HK-2 (cell line): ENCODE data around the gene ZNF689.
A peak's percentile ranks its signal among the peaks of the same experiment; 100 is the strongest.
"Not testable (repeated sequence)": the region's sequence is repeated elsewhere in the genome, so short reads cannot be mapped to it uniquely, and the experiment has no call there.

Experiments
- DNase-seq: peaks from one replicate; pipeline ENCODE4 v3.0.0-alpha.2; 2018; ENCODE audit not compliant: unreplicated experiment

Gene ZNF689

DNA sequence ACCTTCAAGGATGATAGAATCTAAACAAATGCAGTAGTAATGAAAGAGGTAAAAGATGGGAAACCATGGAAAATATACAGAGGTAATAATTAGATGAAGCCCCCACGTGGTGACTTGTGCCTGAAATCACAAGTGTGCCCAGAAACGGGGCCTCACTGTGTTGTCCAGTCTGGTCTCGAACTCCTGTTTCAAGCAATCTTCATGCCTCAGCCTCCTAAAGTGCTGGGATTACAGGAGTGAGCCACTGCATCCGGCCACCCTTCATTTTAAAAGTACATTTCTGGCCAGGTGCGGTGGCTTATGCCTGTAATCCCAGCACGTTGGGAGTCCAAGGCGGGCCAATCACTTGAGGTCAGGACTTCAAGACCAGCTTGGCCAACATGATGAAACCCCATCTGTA is 26.4 kb upstream of the ZNF689 start:
- no peak for DNase-seq

- DNase-seq: no peak
Observed at GRCh38 chr16:30633526-30633925, 23.3 kb upstream of the ZNF689 start.

DNA sequence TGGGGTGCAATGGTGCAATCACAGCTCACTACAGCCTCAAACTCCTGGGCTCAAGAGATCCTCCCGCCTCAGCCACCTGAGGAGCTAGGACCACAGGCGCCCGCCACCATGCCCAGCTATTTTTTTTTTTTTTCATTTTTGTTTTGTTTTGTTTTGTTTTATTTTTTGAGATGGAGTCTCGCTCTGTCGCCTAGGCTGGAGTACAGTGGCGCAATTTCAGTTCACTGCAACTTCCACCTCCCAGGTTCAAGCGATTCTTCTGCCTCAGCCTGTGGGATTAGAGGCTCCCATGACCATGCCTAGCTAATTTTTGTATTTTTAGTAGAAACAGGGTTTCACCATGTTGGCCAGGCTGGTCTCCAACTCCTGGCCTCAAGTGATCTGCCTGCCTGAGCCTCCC is 22.3 kb upstream of the ZNF689 start:
- not testable (repeated sequence) for DNase-seq

GRCh38 chr16:30628628-30629540 is 18.7 kb upstream of the ZNF689 start:
- DNase-seq: peak; percentile 72

- DNase-seq: no peak
Observed at GRCh38 chr16:30626236-30626635, 16.0 kb upstream of the ZNF689 start.

DNA sequence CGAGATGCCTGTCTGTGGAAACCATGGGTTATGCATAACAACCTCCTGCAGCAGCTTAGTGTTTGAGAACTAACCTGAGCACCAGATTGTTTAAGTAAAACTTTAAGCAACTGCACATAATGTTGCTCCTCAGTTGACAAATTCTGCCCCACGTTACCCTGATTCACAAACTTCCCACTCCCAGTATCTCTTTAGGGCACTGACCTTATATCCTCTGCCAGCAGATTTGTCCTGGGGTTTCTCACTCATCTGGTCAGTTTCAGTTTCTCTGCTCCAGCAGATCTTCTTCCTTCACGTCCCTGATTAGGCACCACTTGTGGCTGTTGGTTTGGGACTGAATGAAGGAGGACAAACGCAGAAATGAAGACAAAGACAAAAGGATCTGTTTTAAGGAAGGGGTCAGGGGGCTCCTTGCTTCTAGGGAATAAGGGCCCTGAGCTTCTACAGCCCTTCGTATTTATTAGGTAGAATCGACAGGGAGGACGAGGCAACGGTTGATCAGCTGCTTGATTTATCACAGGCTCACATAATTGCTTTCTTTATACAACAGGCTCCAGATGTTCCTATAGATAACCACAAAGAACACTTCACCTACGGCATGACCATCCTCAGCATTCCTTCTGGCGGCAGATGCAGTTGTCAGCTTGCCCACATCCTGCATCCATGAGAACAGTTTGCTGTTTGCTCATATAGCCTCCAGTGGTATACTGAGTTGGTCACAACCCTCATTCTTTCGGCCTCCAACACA is 13.5 kb upstream of the ZNF689 start:
- DNase-seq: no peak

DNA sequence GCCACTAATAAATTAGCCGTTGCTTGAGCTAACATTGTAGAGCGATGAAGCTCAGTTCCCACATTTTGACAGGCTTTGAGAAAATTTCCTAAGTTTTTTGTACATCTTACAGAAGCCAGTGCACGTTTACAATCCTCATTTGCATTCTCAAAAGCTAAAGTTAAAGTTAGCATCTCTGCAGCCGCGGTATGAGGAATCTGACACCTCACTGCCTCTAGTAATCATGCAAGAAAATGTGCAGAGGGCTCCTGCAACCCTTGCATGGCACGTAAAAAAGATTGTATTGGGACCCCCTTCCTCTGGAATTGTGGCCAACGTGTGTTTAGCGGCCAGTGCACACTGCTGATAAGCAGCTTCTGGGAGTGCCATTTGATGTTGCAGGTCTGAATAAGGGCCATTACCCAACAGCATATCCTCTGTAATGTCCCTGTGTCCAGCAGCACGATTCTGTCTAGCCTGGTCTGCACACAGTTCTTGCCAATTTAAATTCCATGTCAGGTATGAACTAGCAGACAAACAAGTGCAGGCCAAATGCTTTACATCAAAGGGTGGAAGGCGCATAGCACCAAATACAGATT is 12.4 kb upstream of the ZNF689 start:
- DNase-seq: no peak

DNA sequence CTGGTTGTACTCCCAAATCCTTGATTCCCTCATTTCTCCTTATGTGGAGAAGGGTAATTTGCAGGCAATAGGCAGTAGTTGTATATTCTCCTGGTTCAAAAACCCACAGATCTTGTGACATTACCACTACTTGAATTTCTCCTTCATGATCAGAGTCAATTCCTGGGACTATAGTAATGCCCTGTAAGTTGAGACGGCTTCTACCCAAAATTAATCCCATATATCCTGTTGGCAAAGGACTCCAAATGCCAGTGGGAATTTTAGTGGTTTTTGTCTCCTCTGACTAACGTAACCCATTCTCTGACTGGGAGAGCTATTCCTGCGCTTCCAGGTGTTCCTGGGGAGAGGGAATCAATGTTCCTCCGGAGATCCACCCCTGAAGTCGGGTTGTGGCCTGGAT is 11.6 kb upstream of the ZNF689 start:
- DNase-seq: no peak

DNA sequence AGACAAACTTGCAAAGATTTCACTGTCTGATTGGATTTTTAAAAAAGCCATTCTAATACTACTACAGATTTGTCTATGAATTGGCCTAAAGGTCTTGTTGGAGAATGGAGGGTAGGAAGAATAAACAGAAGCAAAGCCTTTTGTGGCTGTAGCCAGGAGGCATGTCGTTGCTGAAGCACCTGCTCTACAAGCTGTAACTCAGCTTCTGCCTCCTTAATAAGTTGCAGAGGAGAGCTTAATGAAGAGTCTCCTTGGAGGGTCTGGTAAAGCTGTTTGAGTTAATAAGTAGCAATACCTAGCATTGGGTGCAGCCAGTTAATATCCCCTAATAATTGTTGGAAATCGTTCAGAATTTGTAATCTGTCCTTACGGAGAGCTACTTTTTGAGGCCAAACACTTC is 10.0 kb upstream of the ZNF689 start:
- no peak for DNase-seq

DNA sequence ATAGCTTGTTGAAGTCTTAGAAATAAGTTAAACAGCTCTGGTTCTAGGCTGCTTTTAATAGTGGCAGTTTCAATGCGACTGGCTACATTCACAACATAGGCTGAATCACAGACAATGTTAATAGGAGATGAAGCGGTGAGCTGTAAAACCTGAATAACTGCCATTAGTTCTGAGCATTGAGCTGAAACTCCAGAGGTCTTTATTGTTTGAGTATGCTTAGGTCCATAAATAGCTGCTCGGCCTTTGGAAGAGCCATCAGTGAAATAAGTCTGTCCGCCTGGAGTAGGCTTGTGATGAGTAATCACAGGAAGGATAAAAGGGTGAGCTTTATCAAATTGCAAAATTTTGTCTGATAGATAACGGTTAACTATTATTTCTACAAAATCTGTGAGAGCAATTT is 9.4 kb upstream of the ZNF689 start:
- DNase-seq: no peak

- no peak for DNase-seq
Observed at GRCh38 chr16:30619202-30619601, 9.0 kb upstream of the ZNF689 start.

- DNase-seq: no peak
Observed at GRCh38 chr16:30615358-30616091, 5.3 kb upstream of the ZNF689 start.

GRCh38 chr16:30609002-30609925 is 925 bp downstream of the ZNF689 start:
- peak; percentile 42 for DNase-seq

GRCh38 chr16:30606004-30606403 is 4.2 kb downstream of the ZNF689 start:
- DNase-seq: no peak

- no peak for DNase-seq
Observed at GRCh38 chr16:30605158-30605557, 5.0 kb downstream of the ZNF689 start.

DNA sequence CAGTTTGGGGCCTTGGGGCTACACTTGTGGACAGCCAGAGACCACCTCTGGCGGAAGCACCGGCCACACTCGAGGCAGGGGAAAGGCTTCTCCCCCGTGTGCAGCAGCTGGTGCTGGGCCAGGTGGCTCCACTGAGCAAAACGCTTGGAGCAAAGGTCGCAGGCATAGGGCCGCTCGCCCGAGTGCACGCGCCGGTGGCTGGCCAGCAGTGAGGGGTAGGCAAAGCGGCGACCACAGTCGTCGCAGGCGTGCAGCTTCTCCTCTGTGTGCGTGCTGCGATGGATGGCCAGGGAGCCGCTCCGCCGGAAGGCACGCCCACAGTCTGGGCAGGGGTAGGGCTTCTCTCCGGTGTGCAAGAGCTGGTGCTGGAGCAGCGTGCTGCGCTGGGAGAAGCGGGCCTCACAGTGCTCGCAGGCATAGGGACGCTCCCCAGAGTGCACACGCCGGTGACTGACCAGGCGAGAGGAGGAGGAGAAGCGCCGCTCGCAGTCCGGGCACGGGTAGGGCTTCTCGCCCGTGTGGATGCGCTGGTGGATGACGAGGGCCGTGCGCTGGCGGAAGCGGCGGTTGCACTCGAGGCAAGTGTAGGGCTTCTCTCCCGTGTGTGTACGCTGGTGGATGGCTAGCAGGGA is 5.8 kb downstream of the ZNF689 start:
- no peak for DNase-seq

- DNase-seq: no peak
Observed at GRCh38 chr16:30603945-30604315, 6.3 kb downstream of the ZNF689 start.

DNA sequence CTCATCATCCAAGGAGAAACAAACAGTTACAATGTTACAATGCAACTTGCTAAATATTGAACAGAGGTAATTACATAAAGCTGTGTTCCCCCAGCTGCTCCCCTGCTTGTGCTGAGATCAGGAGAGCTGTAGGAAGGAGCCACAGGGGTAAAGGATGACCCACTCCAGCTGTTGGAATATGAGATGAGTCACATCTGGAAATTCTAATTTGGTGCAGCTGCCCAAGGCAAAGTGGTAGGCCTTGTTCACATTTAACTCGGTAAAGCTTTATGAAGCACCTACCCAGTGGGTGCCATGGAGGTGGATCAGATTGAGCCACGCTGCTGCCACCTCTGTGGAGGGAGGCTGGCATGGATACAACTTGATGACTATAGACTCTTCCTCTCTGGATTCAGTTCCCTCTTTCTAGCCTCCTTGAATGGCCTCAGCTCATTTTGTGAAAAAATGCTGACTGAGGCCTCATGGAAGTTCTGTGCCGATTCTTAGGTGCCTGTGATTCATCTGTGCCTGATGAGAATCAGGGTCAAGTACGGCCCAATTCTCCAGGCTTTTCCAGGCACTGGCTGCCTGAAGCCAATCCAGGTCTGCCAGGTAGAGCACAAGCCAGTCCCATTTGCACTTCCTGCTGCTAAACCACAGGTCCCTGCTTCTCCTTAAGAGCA is 7.4 kb downstream of the ZNF689 start:
- DNase-seq: no peak

DNA sequence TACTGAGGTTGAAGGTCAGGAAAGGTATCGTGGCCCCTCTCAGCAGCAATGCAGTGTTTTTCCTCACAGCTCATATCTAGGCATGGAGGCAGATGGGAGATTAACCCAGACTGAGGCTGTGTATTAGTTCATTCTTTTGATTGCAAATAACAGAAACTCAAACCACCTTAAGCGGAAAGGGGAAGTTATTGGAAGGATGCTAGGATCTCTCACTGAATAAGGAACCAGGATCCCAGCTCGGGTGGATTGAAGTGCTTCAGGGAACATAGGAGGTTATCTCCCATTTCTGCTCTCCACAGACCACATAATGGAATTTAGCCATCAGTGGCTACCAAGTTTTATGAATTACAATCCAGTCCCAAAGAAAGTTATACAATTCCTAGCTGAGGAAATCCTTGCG is 8.2 kb downstream of the ZNF689 start:
- DNase-seq: no peak

DNA sequence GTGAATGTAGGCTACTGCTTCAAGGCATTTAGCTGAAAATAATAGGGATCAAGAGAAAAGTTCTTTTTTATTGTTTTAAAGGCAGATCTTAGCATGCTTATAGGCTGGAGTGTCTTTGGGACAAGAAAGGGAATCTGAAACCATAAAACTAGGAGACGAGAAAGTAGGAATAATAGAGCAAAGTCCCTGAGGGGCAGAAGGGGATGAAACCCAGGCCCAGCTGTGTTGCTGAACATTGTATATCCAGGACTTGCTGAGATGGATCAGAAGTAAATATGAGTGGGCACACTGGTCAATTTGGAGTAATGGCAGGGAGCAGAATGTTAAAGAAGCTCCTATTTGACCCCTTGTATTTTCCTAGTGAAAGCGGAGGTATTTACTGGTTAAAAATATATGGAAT is 9.3 kb downstream of the ZNF689 start:
- DNase-seq: no peak
